Activated effector memory CD4-positive, alpha-beta T cell treated with Interleukin-2 at 50 U/mL for 16 hours (primary cell): ENCODE measurements around the gene CST3.
"Not testable (repeated sequence)": the region's sequence is repeated elsewhere in the genome, so short reads cannot be mapped to it uniquely, and the experiment has no call there.

Source experiments
- DNase-seq: peaks from one replicate; pipeline ENCODE4 v3.0.0-alpha.2; 2020

Gene CST3

GRCh38 chr20:23640671-23641667 is 3.2 kb upstream of the CST3 start:
- no peak for DNase-seq

DNA sequence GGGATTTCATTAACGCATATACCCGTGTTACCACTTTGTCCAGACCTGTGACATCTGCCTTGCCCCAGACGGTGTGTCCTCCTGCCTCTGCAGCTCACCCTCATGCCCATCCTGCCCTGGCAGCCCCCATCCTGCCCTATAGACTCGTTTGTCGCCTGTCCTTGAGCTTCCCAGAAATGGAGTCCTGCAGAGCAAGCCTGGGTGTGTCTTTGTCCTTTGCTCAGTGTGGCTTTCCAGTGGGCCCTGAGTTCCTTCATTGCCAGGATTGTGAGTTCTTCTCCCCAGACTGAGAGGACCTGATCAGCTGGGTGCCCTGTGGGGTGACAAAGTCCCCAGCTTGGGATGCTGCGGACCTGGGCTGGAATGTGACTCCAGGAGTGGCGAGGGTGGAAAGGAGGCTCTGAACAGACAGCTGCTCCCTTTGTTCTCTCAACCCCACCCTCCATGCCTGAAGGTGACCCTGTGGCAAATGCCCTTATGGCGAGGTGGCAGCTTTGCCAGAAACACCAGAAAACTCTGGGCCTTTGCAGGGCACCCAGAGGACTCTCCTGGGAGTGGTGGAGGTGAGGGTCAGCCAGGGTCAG is 2.4 kb upstream of the CST3 start:
- no peak for DNase-seq

GRCh38 chr20:23639490-23639958 is 1.8 kb upstream of the CST3 start:
- no peak for DNase-seq

GRCh38 chr20:23638309-23638708 is 554 bp upstream of the CST3 start:
- no peak for DNase-seq

- DNase-seq, result no peak
Measured at GRCh38 chr20:23636908-23637281, 860 bp downstream of the CST3 start.

- no peak for DNase-seq
Measured at GRCh38 chr20:23636182-23636907, 1.4 kb downstream of the CST3 start.

DNA sequence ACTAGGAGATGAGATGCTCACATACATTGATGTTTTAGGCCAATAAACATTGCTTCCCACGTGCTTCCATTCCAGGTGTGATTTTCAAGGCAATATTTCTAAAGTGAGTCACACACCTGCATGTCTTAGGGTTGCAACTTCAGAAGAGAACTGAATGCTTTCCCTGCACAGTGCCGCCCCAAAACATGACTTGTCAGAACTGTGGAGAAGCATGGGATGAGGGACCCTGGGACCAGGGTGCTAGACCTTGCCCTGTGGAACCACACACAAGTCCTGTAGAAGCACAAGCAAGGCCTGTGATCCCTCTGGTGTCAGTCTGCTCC is 2.0 kb downstream of the CST3 start:
- not testable (repeated sequence) for DNase-seq

DNA sequence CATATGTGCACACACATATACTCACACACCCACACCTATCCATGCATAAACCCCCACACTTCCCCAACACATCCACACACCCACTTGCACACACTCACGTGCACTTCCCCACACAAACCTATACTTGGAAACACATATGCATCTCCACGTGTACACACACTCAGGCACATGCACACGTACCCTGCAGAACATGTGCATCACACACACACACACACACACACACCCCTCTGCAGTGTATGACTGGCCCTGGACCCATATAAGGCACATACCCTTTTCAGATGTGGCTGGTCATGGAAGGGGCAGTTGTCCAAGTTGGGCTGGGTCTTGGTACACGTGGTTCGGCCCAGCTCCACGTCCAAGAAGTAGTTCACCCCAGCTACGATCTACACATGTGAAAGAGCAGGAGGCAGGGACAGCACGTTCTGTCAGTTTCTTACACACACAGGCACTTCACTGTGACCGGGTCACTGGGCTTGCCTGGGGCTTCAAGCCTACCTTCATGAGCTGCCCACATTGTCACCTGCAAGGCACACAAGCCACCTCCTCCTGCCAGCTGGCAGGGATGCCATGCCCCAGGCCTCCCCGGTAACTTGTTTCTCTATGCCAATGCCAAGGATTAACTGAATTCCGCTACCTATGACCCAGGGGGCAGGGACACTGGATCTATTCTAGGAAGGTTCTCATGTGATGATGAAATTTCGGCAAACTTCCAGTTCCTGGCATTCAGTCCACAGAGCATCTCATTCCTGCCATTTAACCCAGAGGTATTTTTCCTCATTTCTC is 2.6 kb downstream of the CST3 start:
- DNase-seq, result no peak

- no peak for DNase-seq
Measured at GRCh38 chr20:23634044-23634801, 3.5 kb downstream of the CST3 start.

DNA sequence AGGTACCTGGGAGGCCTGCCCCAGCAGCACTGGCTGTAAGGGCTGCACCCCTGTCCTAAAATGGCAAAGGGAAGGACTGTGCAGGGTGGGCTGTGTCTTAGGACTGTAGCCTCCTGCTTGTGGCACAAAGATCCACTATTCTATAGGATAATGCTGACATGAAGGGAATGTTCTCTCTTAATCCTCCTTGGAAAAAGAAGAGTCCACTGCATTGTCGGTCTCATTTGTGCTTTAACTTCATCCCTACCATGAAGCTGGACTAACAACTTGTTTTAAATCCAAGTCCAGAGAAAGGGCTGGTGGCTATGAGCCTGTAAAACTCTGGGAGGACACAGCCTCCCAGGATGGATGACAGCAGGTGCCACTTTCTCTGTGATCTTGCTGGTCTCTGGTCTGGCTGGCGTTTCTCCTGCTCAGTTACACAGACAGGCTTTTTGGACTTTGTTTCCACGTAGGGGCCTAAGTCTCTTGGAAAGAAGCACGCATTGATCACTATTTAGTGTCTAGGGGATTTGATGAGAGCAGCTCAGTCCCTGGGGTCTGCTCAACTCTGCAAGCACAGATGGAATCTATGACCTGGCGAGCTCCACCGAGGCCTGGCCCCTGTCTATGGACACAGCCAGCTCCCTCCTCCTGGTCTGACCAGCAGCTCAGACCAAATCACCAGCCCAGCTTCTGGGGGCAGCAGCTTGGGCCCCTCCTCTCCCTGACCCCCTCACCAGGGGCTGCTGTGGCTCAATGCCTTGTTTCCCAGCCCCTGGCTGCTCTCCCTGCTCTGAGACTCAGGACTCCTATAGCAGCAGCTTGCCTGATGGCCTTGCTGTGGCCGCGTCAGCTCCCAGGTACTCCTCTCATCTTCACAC is 4.8 kb downstream of the CST3 start:
- DNase-seq, result no peak

DNA sequence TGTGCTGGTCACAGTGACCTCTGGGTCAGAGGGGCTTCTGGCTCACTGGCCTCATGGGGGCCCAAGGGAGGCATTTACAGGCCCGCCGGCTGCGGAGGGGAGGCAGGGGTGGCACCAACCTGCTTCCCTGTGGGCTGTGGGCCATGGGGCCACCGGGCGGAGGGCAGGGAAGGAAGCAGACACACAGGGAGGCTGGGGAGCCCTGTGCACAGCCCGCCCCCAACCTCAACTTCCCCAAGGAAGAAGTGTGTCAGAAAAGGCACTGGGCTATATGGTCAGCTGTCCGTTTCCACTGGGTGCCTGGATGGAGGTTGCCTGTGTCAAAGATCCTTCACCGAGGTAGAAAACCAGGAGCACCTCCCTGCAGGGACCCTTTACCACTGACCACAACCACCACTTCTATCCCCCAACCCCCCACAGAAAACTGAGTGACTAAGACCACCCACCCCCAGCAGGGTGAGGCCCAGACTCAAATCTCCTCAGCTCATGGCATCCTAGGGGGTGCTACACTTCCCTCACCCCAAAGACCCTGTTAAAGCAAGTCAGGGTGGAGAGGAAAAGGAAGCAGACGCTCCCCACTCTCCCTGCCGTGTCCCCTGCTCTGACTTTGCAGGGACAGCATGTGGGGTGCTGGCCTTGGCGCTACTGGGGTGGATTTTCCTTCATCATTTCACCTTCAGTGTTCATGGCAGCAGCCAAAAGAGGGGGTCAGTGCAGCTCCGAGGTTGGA is 5.6 kb downstream of the CST3 start:
- no peak for DNase-seq

DNA sequence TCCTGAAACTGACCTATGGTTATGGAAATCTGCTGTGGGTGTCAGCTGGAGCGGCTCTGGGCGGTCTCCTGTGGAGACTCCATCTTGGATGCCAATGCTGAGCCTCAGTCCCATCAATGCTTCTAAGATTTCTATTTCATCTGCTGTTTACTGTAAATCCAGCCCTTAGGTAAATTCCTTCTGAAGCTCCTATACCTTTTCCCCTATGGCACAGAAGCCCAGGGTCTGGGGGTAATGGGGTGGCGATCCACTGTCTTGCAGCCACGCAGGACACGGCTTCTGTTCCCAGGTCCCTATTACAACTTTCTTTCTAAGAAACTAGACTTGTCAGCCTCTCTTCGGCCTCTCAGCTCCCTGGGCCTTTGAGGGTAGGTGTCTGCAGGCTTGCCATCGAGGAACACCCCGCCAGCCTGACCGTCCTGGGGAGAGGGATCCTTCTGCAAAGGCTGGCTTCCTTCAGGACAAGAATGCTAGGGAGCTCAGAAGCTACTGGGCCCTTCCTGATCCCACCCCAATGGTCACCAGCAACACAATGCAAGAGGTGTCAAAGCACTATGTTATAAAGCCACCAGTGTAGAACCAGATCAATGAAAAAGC is 6.4 kb downstream of the CST3 start:
- no peak for DNase-seq

DNA sequence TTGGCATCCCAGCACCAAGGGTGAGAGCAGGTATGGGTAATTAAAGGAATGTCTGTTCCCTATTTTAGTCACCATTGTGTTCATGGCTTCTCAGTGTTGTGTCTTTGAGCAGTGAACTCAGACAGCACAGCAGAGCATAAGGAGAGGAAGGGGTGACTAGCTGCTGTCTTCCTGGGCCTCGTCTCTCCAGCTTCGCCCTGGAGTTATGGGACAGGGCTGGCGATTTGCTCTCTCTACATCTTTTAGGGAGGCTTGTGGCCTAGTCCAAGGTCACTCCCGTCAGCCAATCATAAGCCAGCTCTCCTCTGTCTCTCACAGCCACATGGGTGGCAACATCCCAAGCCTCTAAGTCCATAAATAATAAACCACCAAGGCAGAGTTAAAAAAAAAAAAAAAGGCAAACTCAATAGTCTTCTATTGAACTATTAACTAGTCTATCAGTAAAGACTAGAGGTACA is 7.3 kb downstream of the CST3 start:
- no peak for DNase-seq

DNA sequence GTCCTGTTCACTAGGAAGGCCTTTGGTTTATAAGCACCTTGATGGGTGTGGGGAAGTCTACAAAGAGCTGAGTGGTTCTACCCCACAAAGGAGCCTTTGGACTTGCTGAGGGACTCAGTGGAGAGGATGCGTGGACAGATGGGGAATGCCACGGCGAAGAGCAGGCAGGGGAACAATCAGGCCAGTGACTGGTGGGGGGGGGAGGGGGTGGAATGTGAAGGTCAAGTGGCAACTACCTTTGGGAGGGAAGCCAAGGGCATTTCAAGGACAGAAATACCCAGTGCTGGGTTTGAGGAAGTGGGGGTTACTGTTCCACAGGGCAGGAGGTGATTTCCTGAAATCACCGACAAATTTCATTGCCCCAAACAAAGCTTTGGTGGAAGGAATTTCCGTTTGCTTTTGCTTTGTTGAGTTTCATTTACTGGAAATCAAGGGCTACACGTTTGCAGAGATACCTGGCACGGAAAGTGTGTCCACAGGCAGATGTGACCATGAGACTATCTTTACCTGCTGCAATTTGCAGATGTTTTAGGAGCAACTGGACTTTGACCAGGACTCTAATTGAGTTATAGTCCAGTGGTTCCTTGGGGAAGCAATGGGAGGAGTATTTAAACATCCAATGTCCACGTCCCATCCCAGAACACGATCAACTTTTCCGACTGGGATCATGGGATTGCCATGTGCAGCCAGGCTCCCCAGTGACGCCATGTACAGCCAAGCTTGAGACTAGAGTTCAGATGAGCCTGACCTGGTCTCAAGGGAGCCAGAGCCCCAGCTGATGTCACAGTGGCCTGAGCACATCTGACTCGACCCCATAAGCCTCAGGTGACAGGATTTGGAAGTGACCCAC is 8.0 kb downstream of the CST3 start:
- DNase-seq, result no peak

DNA sequence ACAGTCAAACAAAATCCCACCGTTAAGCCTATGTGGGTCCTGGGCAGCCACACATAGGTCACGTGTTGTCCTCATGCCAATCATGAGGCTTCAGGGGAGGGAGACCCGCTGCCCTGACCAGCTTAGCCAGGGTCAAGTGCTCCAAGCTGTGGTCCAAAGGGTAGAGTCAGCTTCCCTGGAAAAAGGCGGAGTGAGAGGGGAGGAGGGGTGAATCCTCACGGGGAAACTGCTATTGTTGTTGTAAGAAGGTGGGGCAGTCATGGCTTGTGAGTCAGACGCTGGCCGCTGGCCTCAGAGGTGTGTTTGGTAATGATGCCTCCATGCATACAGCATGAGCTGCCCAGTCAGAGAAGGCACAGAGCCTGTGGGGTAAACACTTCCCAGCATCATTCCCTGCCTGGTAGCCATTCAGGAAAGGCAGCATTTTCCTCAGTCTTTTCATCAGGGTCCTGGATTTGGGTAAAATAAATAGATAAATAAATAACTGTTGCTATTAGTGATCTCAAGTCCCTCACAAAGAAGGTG is 8.7 kb downstream of the CST3 start:
- no peak for DNase-seq

DNA sequence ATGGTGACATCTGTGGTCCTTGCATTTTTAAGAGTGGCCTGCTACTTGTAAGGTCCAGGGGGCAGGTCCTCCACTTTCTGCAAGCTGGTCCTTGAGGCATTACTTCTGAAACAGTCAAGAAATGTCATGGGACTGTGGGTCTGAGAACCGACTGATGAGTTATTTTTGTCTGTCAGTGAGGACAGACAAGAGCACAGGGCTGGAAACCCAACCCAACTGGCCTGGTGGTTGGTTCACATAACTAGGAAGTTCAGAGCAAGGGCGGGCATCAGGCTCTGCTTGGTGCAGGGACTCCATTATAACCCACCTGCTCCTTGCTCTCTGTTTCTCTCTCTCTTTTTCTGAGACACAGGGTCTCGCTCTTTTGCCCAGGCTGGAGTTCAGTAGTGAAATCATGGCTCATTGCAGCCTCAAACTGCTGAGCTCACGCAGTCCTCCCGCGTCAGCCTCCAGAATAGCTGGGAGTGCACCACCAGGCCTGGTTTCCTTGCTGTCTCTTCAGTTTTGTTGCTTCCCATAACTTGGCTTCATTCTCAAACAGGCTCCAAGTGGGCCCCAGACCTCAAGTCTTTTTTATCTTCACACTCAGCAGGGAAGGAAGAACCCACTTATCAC is 9.2 kb downstream of the CST3 start:
- no peak for DNase-seq

GRCh38 chr20:23627501-23627900 is 10.3 kb downstream of the CST3 start:
- DNase-seq, result no peak

- DNase-seq, result no peak
Measured at GRCh38 chr20:23626040-23626620, 11.6 kb downstream of the CST3 start.
